Testis (tissue), 3 donors: ENCODE data around the gene PRKAR1B. TPM values are rescaled to one million over a fixed set of nuclear protein-coding genes. Genes with fewer than 3 reads are reported as not detected.

ENCODE experiments used
- DNase-seq: peaks from one replicate; pipeline ENCODE4 v3.0.0-alpha.2; 2019
- H3K27ac ChIP-seq, 2 donors: fragments of 200-600 bp; sonication (generic); one replicate each; pipeline ENCODE4 v1.5.1; 2019
- H3K27me3 ChIP-seq: fragments of 200-600 bp; sonication (generic); one replicate; pipeline ENCODE4 v1.5.1; 2019
- H3K36me3 ChIP-seq: fragments of 200-600 bp; sonication (generic); one replicate; pipeline ENCODE4 v1.5.1; 2017; ENCODE audit warnings: low read depth; ENCODE audit errors: missing control alignments
- H3K4me1 ChIP-seq: fragments of 200-600 bp; sonication (generic); one replicate; pipeline ENCODE4 v1.5.1; 2019
- H3K4me3 ChIP-seq, 2 donors: fragments of 200-600 bp; sonication (generic); one replicate each; pipeline ENCODE4 v1.5.1; 2017 to 2019
- H3K9me3 ChIP-seq: fragments of 200-600 bp; sonication (generic); one replicate; pipeline ENCODE4 v1.5.1; 2017
- CTCF ChIP-seq, 3 experiments: fragments of 450-650 bp in 2 of 3; fragments of 200-600 bp in 1 of 3; sonication (generic) in 1 of 3; IDR thresholded peaks; one replicate each; pipeline ENCODE4 v1.5.1; 2016 to 2019; ENCODE audit warnings: antibody characterized with exemption in 3 of 3, mild to moderate bottlenecking in 2 of 3, moderate library complexity in 1 of 3
- POLR2A ChIP-seq: fragments of 450-650 bp; IDR thresholded peaks from one replicate; pipeline ENCODE4 v1.6.1; 2017; ENCODE audit warnings: antibody characterized with exemption, mild to moderate bottlenecking, moderate library complexity
- WGBS, 2 donors: methylation state at CpG; one replicate each; pipeline ENCODE4 v1.1.5; 2018; 5-methylcytosine and 5-hydroxymethylcytosine counted together
- intact Hi-C: fragments of 100-400 bp; cut with DNase I; formaldehyde crosslinking; loops from one replicate; pipeline ENCODE4 v1.15.1; 2023; ENCODE audit warnings: low total_unique reads
- polyA plus RNA-seq: library from polyadenylated mRNA; stranded (reverse); fragments of 350-450 nt; fragmentation: Illumina TruSeq; extraction: RNeasy Lipid Tissue Mini Kit (QIAGEN cat#74804); gene quantifications from one replicate; pipeline ENCODE4 v1.2.3, GENCODE V29; 2014; ENCODE audit warnings: low read depth, low replicate concordance; ENCODE audit not compliant: insufficient read depth
- total RNA-seq, 2 donors: library from RNA; depleted of rRNA; stranded (reverse); fragments of >200 nt; gene quantifications; one replicate each; pipeline ENCODE4 v1.2.3, GENCODE V29; 2016

Gene PRKAR1B
- total and polyA plus RNA-seq, 3 donors from 2014 or later = 27.8 to 35.7 (median 31.3) TPM

GRCh38 chr7:726084-726853 is 812 bp downstream of the PRKAR1B start, which contains the start of gene DNAAF5:
Gene DNAAF5 (plus strand): TSS chr7:726699. CDS start chr7:726721, 22 bp downstream.
- H3K9me3 ChIP-seq = no peaks in the 10 kb centered on the region
- 7 to 12% methylated on average over 19 to 22 of the region's 56 CpGs for WGBS, 2 donors
- no peaks in the 10 kb centered on the region for H3K36me3 ChIP-seq
- DNase-seq = peak; percentile 92
- H3K27me3 ChIP-seq = no peaks in the 10 kb centered on the region
- H3K4me1 ChIP-seq = peaks cover 28% of the 10 kb centered on the region
- H3K27ac ChIP-seq = peak within 1 kb of the TSS; percentile 31 to 51
- H3K4me3 ChIP-seq = peak within 1 kb of the TSS; percentile 75 to 84
- no peak for TF ChIP-seq POLR2A
- TF ChIP-seq CTCF (IDR thresholded peaks at IDR 0.05) = no peak
- intact Hi-C loops = no loop called here

GRCh38 chr7:725223-726005 is 1.7 kb downstream of the PRKAR1B start:
- Histone ChIP-seq H3K27me3 (no peaks in the 10 kb centered on the region), H3K9me3 (no peaks in the 10 kb centered on the region), H3K4me3 (no peak overlapping the region), H3K27ac (peak overlapping the region; percentile 31 to 64), H3K4me1 (peaks cover 23% of the 10 kb centered on the region), H3K36me3 (no peaks in the 10 kb centered on the region)
- TF ChIP-seq CTCF (IDR thresholded peaks at IDR 0.05) = no peak
- TF ChIP-seq POLR2A = no peak
- peak; percentile 56 for DNase-seq
- 41 to 59% methylated on average over 8 of the region's 8 CpGs for WGBS, 2 donors
- intact Hi-C loops = no loop called here

GRCh38 chr7:724298-724697 is 2.8 kb downstream of the PRKAR1B start:
- Histone ChIP-seq H3K27me3 (no peaks in the 10 kb centered on the region), H3K36me3 (no peaks in the 10 kb centered on the region), H3K4me1 (peaks cover 23% of the 10 kb centered on the region), H3K9me3 (no peaks in the 10 kb centered on the region), H3K4me3 (no peak overlapping the region), H3K27ac (no peak overlapping the region)
- intact Hi-C loops = no loop called here
- TF ChIP-seq CTCF (IDR thresholded peaks at IDR 0.05) = no peak
- no peak for TF ChIP-seq POLR2A
- no peak for DNase-seq
- WGBS, 2 donors = 91 to 92% methylated on average over 7 of the region's 7 CpGs

GRCh38 chr7:723541-723940 is 3.5 kb downstream of the PRKAR1B start:
- intact Hi-C loops = no loop called here
- peaks cover 23% of the 10 kb centered on the region for H3K4me1 ChIP-seq
- no peaks in the 10 kb centered on the region for H3K9me3 ChIP-seq
- TF ChIP-seq POLR2A = no peak
- TF ChIP-seq CTCF (IDR thresholded peaks at IDR 0.05) = no peak
- H3K4me3 ChIP-seq = no peak overlapping the region
- no peak overlapping the region for H3K27ac ChIP-seq
- no peak for DNase-seq
- WGBS, 2 donors = 94 to 96% methylated on average over 9 of the region's 9 CpGs
- no peaks in the 10 kb centered on the region for H3K36me3 ChIP-seq
- no peaks in the 10 kb centered on the region for H3K27me3 ChIP-seq
